GM18858 (cell line): Measurements from ENCODE around the gene HMOX1.
"Not testable (repeated sequence)": the region's sequence is repeated elsewhere in the genome, so short reads cannot be mapped to it uniquely, and the experiment has no call there.

Experiments
- ATAC-seq: cut with Tn5 transposase; IDR thresholded peaks from one replicate; pipeline ENCODE4 v1.9.1; 2021; ENCODE audit not compliant: unreplicated experiment

HMOX1 gene

DNA sequence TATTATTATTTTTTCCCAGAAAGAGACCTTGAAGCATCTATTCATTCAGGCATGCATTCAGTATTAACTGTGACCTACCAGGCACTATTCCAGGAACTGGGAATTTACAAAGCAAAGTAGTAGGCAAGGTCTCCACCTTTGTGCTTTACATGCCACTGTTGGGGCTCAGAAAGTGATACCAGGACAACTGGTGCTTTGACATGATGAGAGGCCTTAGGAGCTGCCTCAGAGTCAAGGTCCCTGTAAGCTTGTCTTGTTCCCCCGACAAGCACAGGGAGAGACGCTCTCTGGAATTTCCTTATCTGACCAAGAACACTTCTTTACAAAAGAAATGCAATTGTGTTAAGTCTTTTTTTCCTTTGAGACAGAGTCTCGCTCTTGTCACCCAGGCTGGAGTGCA lies 2.3 kb upstream of the HMOX1 start:
- no peak for ATAC-seq

- ATAC-seq: no peak
These were observed 1.5 kb upstream of the HMOX1 start for GRCh38 chr22:35379146-35379993.

DNA sequence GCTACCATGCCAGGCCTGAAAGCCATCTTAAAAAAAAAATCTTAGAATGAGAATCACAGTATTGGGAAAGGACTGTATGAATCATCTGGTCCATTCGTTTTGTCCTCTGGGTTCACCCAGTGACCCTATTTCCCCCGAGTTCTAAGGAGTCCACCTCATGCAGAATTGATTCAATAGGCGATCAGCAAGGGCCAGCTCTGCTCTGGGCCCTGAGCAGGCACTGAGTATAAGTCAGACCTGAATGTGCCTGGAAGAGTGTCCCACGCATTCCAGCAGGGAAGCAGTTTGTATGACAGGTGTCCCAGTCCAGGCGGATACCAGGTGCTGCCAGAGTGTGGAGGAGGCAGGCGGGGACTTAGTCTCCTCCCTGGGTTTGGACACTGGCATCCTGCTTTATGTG lies 883 bp upstream of the HMOX1 start:
- no peak for ATAC-seq

DNA sequence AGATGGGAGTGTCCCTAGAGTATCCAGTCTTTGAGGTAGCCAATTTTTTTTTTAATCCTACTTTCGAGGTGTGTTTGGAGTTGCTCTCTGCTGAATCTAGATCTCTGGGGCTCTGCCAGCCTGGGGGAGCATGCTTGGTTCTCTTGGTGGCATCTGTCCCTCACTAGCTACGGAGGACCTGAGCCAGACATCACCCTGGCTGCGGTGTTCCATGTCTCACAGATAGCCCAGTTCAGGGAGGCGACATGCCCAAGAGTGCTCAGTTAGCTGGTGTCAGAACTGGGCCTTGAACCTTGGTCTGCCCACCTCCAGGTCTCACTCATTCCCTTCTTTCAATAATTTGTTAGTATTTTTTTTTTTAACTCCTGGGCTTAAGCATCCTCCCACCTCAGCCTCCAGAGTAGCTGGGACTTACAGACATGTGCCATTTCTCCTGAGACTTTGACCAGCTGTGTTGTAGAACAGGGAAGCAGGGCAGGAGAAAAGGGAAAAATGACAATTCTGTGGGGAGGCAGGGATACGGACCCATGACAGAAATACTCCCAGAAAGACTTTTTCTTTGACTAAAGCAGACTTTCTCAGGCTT lies 621 bp downstream of the HMOX1 start:
- no peak for ATAC-seq

DNA sequence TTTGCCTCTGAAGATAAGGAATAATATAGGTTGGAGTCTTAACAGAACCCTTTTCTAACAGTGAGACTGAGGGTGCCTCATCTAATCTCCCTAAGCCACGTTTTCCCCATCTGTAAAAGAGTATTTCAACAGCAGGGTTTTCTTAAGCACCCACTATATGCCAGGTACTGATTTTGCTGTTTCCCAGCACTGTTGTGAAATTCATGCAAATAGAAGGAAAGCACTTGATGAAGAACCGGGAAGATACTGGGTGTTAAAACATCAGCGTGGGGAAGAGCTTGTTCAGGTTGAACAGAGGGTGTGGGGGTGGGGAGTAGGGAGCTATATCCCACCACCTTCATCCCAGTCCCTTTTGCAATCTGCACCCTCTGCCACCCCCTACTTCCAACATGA lies 2.8 kb downstream of the HMOX1 start:
- no peak for ATAC-seq

DNA sequence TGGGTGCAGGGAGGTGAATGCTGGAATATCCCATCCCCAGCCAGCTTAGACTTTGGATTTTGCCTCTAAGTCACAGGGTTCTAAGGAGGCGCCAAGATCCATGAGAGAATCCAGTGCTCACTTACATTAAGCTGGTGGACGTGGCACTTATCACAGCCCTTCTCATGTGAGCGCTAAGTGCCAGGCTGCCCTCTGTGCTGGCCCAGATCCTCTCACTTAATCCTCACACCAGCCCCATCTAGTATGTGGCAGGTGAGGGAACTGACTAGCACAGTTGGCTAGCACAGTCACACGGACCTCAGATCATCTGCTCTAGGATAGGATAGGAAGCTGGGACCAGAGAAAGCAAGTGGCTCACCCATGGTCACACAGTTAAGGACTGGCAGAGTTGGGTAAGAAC lies 3.6 kb downstream of the HMOX1 start:
- no peak for ATAC-seq

DNA sequence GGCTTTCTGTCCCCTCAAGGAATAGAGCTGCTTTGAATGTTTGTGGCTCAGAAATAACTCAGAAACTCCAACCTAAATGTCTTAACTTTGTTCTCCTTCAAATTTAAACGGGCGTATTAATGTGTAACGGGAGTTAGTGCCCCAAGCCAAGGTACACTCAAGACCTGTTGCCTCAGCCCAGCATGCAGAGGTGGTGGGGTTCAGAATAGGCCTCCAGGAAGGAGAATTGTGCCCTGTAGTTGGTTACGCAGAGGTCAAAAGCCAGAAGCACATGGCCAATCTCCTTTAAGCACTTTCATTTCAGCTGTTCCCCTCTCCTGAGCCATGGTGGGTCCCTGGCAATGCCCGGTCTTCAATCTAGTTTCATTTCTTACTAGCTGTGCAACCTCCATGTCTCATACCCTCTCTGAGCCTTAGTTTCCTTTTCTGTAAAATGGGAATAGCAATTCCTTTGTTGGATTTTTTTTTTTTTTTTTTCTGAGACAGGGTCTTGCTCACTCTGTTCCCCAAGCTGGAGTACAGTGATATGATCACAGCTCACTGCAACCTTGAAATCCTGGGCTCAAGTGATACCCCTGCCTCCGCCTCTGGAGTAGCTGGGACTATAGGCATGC lies 4.2 kb downstream of the HMOX1 start:
- ATAC-seq: no peak

DNA sequence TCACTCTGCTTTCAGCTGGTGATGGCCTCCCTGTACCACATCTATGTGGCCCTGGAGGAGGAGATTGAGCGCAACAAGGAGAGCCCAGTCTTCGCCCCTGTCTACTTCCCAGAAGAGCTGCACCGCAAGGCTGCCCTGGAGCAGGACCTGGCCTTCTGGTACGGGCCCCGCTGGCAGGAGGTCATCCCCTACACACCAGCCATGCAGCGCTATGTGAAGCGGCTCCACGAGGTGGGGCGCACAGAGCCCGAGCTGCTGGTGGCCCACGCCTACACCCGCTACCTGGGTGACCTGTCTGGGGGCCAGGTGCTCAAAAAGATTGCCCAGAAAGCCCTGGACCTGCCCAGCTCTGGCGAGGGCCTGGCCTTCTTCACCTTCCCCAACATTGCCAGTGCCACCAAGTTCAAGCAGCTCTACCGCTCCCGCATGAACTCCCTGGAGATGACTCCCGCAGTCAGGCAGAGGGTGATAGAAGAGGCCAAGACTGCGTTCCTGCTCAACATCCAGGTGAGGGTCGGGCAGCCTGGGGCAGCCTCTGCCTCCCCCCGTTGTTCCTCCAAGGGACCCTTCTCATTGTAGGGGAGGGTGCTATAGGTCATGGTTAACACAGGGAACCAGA lies 5.9 kb downstream of the HMOX1 start:
- ATAC-seq: no peak

GRCh38 chr22:35390933-35391332 lies 10.0 kb downstream of the HMOX1 start:
- no peak for ATAC-seq

- no peak for ATAC-seq
These were observed 11.5 kb downstream of the HMOX1 start for GRCh38 chr22:35392357-35392756.

DNA sequence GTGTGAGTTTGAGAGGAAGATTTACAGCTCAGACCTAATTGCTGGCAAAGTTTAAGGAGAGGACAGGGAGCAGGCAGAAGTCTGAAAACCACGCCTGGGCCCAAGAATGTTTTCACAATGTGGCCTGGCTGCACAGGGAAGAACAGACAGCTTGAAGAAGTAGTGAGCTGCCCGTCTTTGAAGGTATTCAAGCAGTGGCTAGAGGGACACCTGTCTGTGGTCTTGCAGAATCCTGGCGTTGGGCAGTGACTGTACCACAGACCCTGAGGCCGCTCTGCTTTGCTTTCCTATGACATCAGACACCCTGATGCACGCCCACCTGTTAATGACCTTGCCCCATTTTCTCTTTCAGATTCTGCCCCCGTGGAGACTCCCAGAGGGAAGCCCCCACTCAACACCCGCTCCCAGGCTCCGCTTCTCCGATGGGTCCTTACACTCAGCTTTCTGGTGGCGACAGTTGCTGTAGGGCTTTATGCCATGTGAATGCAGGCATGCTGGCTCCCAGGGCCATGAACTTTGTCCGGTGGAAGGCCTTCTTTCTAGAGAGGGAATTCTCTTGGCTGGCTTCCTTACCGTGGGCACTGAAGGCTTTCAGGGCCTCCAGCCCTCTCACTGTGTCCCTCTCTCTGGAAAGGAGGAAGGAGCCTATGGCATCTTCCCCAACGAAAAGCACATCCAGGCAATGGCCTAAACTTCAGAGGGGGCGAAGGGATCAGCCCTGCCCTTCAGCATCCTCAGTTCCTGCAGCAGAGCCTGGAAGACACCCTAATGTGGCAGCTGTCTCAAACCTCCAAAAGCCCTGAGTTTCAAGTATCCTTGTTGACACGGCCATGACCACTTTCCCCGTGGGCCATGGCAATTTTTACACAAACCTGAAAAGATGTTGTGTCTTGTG lies 12.5 kb downstream of the HMOX1 start:
- ATAC-seq: no peak

DNA sequence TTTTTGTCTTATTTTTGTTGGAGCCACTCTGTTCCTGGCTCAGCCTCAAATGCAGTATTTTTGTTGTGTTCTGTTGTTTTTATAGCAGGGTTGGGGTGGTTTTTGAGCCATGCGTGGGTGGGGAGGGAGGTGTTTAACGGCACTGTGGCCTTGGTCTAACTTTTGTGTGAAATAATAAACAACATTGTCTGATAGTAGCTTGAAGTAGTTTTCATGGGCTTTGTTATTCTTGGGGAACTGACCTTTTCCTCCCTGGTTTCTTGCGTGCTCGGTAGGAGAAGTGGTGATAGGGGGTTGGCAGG lies 13.1 kb downstream of the HMOX1 start:
- no peak for ATAC-seq

DNA sequence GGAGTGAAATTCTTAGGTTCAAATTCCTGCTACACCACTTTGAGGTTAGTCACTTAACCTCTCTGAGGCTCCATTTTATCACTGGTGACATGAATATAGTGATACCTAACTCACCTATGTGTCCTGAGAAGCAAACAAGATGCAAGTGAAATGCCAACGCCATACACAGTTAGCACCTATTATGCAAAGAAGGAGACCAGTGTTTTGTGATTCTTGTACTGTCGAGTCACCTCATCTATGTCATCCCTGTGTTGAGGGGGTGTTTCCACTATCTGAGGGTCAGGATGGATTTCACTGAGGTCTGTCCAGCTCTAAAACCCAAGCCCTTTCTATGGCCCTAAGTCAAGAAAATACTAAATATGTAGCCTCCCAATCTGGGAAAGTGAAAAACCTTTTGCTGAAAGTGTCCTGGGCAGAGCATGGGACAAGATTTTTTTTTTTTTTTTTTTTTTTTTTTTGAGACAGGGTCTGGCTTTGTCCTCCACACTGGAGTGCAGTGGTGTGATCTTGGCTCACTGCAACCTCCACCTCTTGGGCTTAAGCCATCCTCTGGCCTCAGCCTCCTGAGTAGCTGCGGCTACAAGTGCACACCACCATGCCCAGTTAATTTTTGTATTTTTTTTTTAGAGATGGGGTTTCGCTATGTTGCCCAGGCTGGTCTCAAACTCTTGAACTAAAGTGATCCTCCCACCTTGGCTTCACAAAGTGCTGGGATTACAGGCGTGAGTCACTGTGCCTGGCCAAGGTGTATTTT lies 14.1 kb downstream of the HMOX1 start:
- no peak for ATAC-seq

DNA sequence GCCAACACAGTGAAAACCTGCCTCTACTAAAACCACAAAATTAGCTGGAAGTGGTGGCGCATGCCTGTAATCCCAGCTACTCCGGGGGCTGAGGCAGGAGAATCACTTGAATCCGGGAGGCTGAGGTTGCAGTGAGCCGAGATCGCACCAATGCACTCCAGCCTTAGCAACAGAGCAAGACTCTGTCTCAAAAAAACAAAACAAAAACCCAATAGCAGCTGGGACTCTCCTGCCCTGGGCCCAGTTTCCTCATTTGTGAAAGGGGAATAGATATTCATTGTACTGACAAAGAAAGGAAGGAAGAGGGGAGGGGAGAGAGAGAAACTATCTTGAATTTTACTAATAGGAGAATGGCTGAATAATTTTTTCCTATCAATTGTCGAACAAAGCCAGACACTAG lies 15.7 kb downstream of the HMOX1 start:
- not testable (repeated sequence) for ATAC-seq

DNA sequence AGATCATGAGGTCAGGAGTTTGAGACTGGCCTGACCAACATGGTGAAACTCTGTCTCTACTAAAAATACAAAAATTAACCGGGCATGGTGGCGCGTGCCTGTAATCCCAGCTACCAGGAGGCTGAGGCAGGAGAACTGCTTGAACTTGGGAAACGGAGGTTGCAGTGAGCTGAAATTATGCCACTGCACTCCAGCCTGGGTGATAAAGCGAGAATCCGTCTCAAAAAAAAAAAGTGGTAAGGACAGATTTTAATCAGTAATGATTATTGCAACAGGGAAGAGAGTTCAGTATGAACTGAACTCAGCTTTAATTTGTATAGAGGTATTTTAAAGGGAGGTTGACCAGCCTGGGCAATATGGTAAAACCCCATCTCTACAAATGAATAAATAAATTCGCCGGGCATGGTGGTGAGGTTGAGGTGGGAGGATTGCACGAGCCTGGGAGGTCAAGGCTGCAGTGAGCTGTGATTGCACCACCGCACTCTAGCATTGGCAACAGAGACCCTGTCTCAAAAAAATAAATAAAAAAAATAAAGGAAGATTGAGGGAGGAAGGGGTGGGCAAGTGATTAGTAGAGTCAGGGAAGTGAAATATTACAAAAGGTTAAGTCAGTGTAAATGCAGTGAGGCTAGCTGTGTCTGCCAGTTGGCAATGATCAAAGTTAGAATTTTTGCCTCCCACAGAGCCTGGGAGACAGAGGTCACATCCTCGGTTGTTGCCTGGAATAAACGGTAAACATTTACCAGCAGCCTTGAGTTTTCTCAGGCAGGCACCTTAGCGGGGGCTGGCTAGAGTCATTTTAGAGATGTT lies 16.4 kb downstream of the HMOX1 start:
- ATAC-seq: no peak

- no peak for ATAC-seq
These were observed 17.7 kb downstream of the HMOX1 start for GRCh38 chr22:35398591-35398973.

GRCh38 chr22:35399114-35399677 lies 18.3 kb downstream of the HMOX1 start:
- ATAC-seq: no peak

- ATAC-seq: peak; percentile 86
These were observed 19.0 kb downstream of the HMOX1 start, which contains the start of gene MCM5 for GRCh38 chr22:35399678-35400500. Gene MCM5, plus strand, starts transcription at chr22:35400140. Its CDS starts 299 bp downstream, at chr22:35400439.
